HEK293 (cell line): Measurements from ENCODE around the gene STAG3.

Experiments used
- CTCF ChIA-PET: fragments of 350-600 bp; formaldehyde crosslinking; extraction: SDS; loops from one replicate; lab custom pipeline; 2021; ENCODE audit warnings: antibody characterized with exemption; lab: Yijun Ruan, JAX
- POLR2A ChIA-PET: fragments of 300-600 bp; formaldehyde crosslinking; extraction: SDS; loops from one replicate; lab custom pipeline; 2020; ENCODE audit warnings: antibody characterized with exemption, inconsistent platforms; lab: Yijun Ruan, JAX
- H3K27ac ChIP-seq: fragments of 200-500 bp; sonication (Bioruptor generic); 2 replicates; pipeline ENCODE4 v1.5.1; 2014; ENCODE audit warnings: low read depth, low read length, control low read depth, inconsistent platforms; ENCODE audit errors: extremely low read depth
- H3K36me3 ChIP-seq, 2 experiments: fragments of 200-500 bp in 1 of 2; sonication (Bioruptor generic) in 1 of 2; 1 replicate in 1 of 2; 2 replicates in 1 of 2; pipeline ENCODE4 v1.5.1; 2014 to 2017; ENCODE audit warnings: inconsistent platforms in 2 of 2, low read length in 2 of 2; ENCODE audit not compliant: control insufficient read depth in 2 of 2, insufficient read depth in 1 of 2
- H3K4me1 ChIP-seq: fragments of 200-500 bp; sonication (Bioruptor generic); 2 replicates; pipeline ENCODE4 v1.5.1; 2014; ENCODE audit warnings: mild to moderate bottlenecking, low read length, inconsistent platforms; ENCODE audit not compliant: control insufficient read depth, insufficient read depth
- H3K4me3 ChIP-seq: 2 replicates; pipeline ENCODE4 v1.5.1; 2011; ENCODE audit warnings: low read depth, mild to moderate bottlenecking, control low read depth, low read length, moderate library complexity
- H3K9me3 ChIP-seq: fragments of 200-500 bp; sonication (Bioruptor generic); 2 replicates; pipeline ENCODE4 v1.5.1; 2014; ENCODE audit warnings: low read depth, low read length, inconsistent platforms; ENCODE audit not compliant: control insufficient read depth, insufficient read depth
- GFI1B ChIP-seq: fragments of 450-650 bp; formaldehyde crosslinking; IDR thresholded peaks from 2 replicates; pipeline ENCODE4 v1.5.1; 2016; ENCODE audit warnings: missing biosample characterization, missing genetic modification characterization
- KLF1 ChIP-seq: fragments of 450-650 bp; formaldehyde crosslinking; IDR thresholded peaks from 2 replicates; pipeline ENCODE4 v1.5.1; 2016; ENCODE audit warnings: missing biosample characterization, missing genetic modification characterization
- KLF10 ChIP-seq: fragments of 450-650 bp; IDR thresholded peaks from 2 replicates; pipeline ENCODE4 v1.5.1; 2018; ENCODE audit warnings: missing biosample characterization, mild to moderate bottlenecking, missing genetic modification characterization
- KLF7 ChIP-seq: fragments of 450-650 bp; formaldehyde crosslinking; IDR thresholded peaks from 2 replicates; pipeline ENCODE4 v1.5.1; 2016; ENCODE audit warnings: missing biosample characterization, missing genetic modification characterization, borderline replicate concordance
- SCRT2 ChIP-seq: fragments of 450-650 bp; formaldehyde crosslinking; IDR thresholded peaks from 2 replicates; pipeline ENCODE4 v1.5.1; 2016; ENCODE audit warnings: missing biosample characterization, missing genetic modification characterization
- SP7 ChIP-seq: fragments of 450-650 bp; formaldehyde crosslinking; IDR thresholded peaks from 2 replicates; pipeline ENCODE4 v1.5.1; 2016; ENCODE audit warnings: missing biosample characterization, missing genetic modification characterization
- ZBTB21 ChIP-seq: fragments of 450-650 bp; formaldehyde crosslinking; IDR thresholded peaks from 2 replicates; pipeline ENCODE4 v1.5.1; 2017; ENCODE audit warnings: missing biosample characterization, missing genetic modification characterization
- ZBTB7A ChIP-seq: fragments of 450-650 bp; formaldehyde crosslinking; IDR thresholded peaks from 2 replicates; pipeline ENCODE4 v1.5.1; 2016; ENCODE audit warnings: low read depth, missing biosample characterization, missing genetic modification characterization
- ZBTB8A ChIP-seq: fragments of 450-650 bp; formaldehyde crosslinking; IDR thresholded peaks from 2 replicates; pipeline ENCODE4 v1.5.1; 2016; ENCODE audit warnings: missing biosample characterization, missing genetic modification characterization
- ZNF121 ChIP-seq: fragments of 450-650 bp; formaldehyde crosslinking; IDR thresholded peaks from 2 replicates; pipeline ENCODE4 v1.5.1; 2016; ENCODE audit warnings: missing biosample characterization, missing genetic modification characterization
- ZNF2 ChIP-seq: fragments of 450-650 bp; formaldehyde crosslinking; IDR thresholded peaks from 2 replicates; pipeline ENCODE4 v1.5.1; 2016; ENCODE audit warnings: missing biosample characterization, missing genetic modification characterization
- ZNF324 ChIP-seq: fragments of 450-650 bp; formaldehyde crosslinking; IDR thresholded peaks from 2 replicates; pipeline ENCODE4 v1.5.1; 2016; ENCODE audit warnings: missing biosample characterization, missing genetic modification characterization
- ZNF341 ChIP-seq: fragments of 450-650 bp; formaldehyde crosslinking; IDR thresholded peaks from 2 replicates; pipeline ENCODE4; 2016; ENCODE audit warnings: low read depth, missing biosample characterization, missing genetic modification characterization
- ZNF391 ChIP-seq: fragments of 450-650 bp; formaldehyde crosslinking; IDR thresholded peaks from 2 replicates; pipeline ENCODE4 v1.5.1; 2016; ENCODE audit warnings: low read depth, missing biosample characterization, missing genetic modification characterization, borderline replicate concordance
- ZNF394 ChIP-seq: fragments of 450-650 bp; formaldehyde crosslinking; IDR thresholded peaks from 2 replicates; pipeline ENCODE4 v1.5.1; 2016; ENCODE audit warnings: missing biosample characterization, missing genetic modification characterization, mild to moderate bottlenecking, moderate library complexity, borderline replicate concordance
- ZNF664 ChIP-seq: fragments of 450-650 bp; formaldehyde crosslinking; IDR thresholded peaks from 2 replicates; pipeline ENCODE4 v1.5.1; 2016; ENCODE audit warnings: missing biosample characterization, missing genetic modification characterization
- TF ChIP-seq, protein P1 (sequence below): fragments of 450-650 bp; formaldehyde crosslinking; IDR thresholded peaks from 2 replicates; pipeline ENCODE4 v1.5.1; 2017; ENCODE audit warnings: missing biosample characterization, missing genetic modification characterization
- TF ChIP-seq, protein P2 (sequence below): fragments of 450-650 bp; formaldehyde crosslinking; IDR thresholded peaks from 2 replicates; pipeline ENCODE4; 2016; ENCODE audit warnings: missing biosample characterization, missing genetic modification characterization
- TF ChIP-seq, protein P3 (sequence below): fragments of 450-650 bp; formaldehyde crosslinking; IDR thresholded peaks from 2 replicates; pipeline ENCODE4 v1.5.1; 2016; ENCODE audit warnings: missing biosample characterization, missing genetic modification characterization
- TF ChIP-seq, protein P4 (sequence below): fragments of 450-650 bp; formaldehyde crosslinking; conservative IDR thresholded peaks from 2 replicates; pipeline ENCODE4 v1.5.1; 2016; ENCODE audit warnings: low read depth, missing biosample characterization, missing genetic modification characterization
- TF ChIP-seq, protein P5 (sequence below): fragments of 450-650 bp; formaldehyde crosslinking; IDR thresholded peaks from 2 replicates; pipeline ENCODE4 v1.5.1; 2016; ENCODE audit warnings: missing biosample characterization, missing genetic modification characterization
- TF ChIP-seq, protein P6 (sequence below): fragments of 450-650 bp; formaldehyde crosslinking; IDR thresholded peaks from 2 replicates; pipeline ENCODE4 v1.5.1; 2016; ENCODE audit warnings: missing biosample characterization, missing genetic modification characterization

STAG3 gene

DNA sequence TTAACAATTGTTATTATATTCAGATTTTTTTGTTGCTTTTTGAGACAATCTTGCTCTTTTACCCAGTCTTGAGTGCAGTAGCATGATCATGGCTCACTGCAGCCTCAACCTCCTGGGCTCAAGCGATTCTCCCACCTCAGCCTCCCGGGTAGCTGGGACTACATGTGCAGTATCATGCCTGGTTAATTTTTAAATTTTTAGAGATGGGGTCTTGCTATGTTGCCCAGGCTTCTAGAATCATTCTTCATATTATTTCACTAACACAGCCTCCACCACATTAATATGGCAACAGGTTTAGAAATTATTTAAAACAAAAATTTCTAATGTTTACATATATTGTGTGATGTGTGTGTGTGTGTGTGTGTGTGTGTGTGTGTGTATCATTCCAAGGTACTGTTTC, 30.4 kb upstream of the STAG3 start:
- ChIA-PET CTCF (interaction anchor here (0.7 to 3.2 kb wide), 4 partner anchors 12 to 63 kb away, joined by 3 to 11 read pairs (median 3); partner anchors contain the start of gene TRAPPC14), POLR2A (interaction anchor here (1.8 to 3.5 kb wide), 3 partner anchors 11 to 282 kb away, joined by 9 to 38 read pairs (median 13); partner anchors contain the start of genes GAL3ST4, MEPCE, TRAPPC14 and ZCWPW1)
- peaks cover 10% of the 10 kb centered on the region for H3K4me1 ChIP-seq
- peaks cover 11 to 13% of the 10 kb centered on the region in 2 experiments; a peak in 2 of 3 replicates for H3K36me3 ChIP-seq
- no peak overlapping the region for H3K27ac ChIP-seq
- no peaks in the 10 kb centered on the region for H3K9me3 ChIP-seq
- no peak overlapping the region for H3K4me3 ChIP-seq
- TF ChIP-seq SCRT2 (peak; percentile 33; the same call in 1 of the 2 replicates), ZNF121 (tag by site-specific recombination) (peak; percentile 89), ZNF394 (tag by site-specific recombination) (no peak)
- TF ChIP-seq, protein P1, sequence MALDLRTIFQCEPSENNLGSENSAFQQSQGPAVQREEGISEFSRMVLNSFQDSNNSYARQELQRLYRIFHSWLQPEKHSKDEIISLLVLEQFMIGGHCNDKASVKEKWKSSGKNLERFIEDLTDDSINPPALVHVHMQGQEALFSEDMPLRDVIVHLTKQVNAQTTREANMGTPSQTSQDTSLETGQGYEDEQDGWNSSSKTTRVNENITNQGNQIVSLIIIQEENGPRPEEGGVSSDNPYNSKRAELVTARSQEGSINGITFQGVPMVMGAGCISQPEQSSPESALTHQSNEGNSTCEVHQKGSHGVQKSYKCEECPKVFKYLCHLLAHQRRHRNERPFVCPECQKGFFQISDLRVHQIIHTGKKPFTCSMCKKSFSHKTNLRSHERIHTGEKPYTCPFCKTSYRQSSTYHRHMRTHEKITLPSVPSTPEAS: 0 out of 2 replicates have a peak, but pooled peaks have one; percentile 21

DNA sequence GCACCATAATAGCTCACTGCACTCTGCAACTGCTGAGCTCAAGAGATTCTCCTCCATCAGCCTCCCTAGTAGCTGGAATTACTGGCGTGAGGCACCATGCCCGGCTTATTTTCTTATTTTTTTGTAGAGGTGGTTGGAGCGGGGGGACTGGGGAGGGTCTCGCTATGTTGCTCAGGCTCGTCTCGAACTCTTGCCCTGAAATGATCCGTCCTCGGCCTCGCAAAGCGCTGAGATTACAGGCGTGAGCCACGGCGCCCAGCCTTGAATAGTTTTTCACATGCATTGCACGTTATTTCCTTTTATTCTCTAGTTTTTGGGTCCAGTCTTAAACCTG, 29.5 kb upstream of the STAG3 start:
- Histone ChIP-seq H3K4me3 (peak overlapping the region; percentile 20), H3K4me1 (peaks cover 10% of the 10 kb centered on the region), H3K36me3 (peaks cover 15 to 18% of the 10 kb centered on the region in 2 experiments; a peak in 2 of 3 replicates), H3K27ac (peak overlapping the region; percentile 13; the same call in 1 of the 2 replicates), H3K9me3 (no peaks in the 10 kb centered on the region)
- CTCF ChIA-PET: interaction anchor here (0.7 to 1.0 kb wide), 3 partner anchors 11 to 41 kb away, joined by 3 to 7 read pairs (median 3); partner anchors contain the start of gene TRAPPC14
- POLR2A ChIA-PET: interaction anchor here (0.6 to 3.5 kb wide), 23 partner anchors 8 to 281 kb away, joined by 3 to 38 read pairs (median 6); partner anchors contain the start of genes AP4M1, GAL3ST4, GPC2 and MBLAC1
- no peak for TF ChIP-seq ZNF664 (tag by site-specific recombination)
- TF ChIP-seq, protein P2, sequence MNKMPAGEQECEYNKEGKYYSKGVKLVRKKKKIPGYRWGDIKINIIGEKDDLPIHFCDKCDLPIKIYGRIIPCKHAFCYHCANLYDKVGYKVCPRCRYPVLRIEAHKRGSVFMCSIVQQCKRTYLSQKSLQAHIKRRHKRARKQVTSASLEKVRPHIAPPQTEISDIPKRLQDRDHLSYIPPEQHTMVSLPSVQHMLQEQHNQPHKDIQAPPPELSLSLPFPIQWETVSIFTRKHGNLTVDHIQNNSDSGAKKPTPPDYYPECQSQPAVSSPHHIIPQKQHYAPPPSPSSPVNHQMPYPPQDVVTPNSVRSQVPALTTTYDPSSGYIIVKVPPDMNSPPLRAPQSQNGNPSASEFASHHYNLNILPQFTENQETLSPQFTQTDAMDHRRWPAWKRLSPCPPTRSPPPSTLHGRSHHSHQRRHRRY (tag by site-specific recombination): no peak
- TF ChIP-seq ZBTB21: 0 out of 2 replicates have a peak, but pooled peaks have one; percentile 25
- TF ChIP-seq ZNF2: 0 out of 2 replicates have a peak, but pooled peaks have one; percentile 27
- TF ChIP-seq SP7: 0 out of 2 replicates have a peak, but pooled peaks have one; percentile 13
- TF ChIP-seq KLF1: peak; percentile 47; the same call in 1 of the 2 replicates
- TF ChIP-seq, protein P3, sequence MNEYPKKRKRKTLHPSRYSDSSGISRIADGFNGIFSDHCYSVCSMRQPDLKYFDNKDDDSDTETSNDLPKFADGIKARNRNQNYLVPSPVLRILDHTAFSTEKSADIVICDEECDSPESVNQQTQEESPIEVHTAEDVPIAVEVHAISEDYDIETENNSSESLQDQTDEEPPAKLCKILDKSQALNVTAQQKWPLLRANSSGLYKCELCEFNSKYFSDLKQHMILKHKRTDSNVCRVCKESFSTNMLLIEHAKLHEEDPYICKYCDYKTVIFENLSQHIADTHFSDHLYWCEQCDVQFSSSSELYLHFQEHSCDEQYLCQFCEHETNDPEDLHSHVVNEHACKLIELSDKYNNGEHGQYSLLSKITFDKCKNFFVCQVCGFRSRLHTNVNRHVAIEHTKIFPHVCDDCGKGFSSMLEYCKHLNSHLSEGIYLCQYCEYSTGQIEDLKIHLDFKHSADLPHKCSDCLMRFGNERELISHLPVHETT (tag by site-specific recombination): 0 out of 2 replicates have a peak, but pooled peaks have one; percentile 20
- no peak for TF ChIP-seq ZNF324
- TF ChIP-seq KLF7 (tag by site-specific recombination): peak; percentile 44; the same call in 1 of the 2 replicates
- TF ChIP-seq, protein P4, sequence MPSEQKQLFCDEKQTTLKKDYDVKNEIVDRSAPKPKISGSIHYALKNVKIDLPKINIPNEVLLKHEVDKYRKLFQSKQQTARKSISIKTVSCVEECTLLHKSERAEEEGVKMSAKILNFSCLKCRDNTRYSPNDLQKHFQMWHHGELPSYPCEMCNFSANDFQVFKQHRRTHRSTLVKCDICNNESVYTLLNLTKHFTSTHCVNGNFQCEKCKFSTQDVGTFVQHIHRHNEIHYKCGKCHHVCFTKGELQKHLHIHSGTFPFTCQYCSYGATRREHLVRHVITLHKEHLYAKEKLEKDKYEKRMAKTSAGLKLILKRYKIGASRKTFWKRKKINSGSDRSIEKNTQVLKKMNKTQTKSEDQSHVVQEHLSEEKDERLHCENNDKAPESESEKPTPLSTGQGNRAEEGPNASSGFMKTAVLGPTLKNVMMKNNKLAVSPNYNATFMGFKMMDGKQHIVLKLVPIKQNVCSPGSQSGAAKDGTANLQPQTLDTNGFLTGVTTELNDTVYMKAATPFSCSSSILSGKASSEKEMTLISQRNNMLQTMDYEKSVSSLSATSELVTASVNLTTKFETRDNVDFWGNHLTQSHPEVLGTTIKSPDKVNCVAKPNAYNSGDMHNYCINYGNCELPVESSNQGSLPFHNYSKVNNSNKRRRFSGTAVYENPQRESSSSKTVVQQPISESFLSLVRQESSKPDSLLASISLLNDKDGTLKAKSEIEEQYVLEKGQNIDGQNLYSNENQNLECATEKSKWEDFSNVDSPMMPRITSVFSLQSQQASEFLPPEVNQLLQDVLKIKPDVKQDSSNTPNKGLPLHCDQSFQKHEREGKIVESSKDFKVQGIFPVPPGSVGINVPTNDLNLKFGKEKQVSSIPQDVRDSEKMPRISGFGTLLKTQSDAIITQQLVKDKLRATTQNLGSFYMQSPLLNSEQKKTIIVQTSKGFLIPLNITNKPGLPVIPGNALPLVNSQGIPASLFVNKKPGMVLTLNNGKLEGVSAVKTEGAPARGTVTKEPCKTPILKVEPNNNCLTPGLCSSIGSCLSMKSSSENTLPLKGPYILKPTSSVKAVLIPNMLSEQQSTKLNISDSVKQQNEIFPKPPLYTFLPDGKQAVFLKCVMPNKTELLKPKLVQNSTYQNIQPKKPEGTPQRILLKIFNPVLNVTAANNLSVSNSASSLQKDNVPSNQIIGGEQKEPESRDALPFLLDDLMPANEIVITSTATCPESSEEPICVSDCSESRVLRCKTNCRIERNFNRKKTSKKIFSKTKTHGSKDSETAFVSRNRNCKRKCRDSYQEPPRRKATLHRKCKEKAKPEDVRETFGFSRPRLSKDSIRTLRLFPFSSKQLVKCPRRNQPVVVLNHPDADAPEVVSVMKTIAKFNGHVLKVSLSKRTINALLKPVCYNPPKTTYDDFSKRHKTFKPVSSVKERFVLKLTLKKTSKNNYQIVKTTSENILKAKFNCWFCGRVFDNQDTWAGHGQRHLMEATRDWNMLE (tag by site-specific recombination): 0 out of 2 replicates have a peak, but pooled peaks have one; percentile 16
- TF ChIP-seq GFI1B: peak; percentile 53; the same call in 1 of the 2 replicates
- TF ChIP-seq, protein P5, sequence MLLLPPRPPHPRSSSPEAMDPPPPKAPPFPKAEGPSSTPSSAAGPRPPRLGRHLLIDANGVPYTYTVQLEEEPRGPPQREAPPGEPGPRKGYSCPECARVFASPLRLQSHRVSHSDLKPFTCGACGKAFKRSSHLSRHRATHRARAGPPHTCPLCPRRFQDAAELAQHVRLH (tag by site-specific recombination): 0 out of 2 replicates have a peak, but pooled peaks have one; percentile 8
- no peak for TF ChIP-seq ZNF341 (tag by site-specific recombination)
- TF ChIP-seq, protein P6, sequence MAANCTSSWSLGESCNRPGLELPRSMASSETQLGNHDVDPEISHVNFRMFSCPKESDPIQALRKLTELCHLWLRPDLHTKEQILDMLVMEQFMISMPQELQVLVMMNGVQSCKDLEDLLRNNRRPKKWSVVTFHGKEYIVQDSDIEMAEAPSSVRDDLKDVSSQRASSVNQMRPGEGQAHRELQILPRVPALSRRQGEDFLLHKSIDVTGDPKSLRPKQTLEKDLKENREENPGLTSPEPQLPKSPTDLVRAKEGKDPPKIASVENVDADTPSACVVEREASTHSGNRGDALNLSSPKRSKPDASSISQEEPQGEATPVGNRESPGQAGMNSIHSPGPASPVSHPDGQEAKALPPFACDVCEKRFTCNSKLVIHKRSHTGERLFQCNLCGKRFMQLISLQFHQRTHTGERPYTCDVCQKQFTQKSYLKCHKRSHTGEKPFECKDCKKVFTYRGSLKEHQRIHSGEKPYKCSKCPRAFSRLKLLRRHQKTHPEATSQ (tag by site-specific recombination): 0 out of 2 replicates have a peak, but pooled peaks have one; percentile 50
- peak; percentile 71; the same call in 1 of the 2 replicates for TF ChIP-seq ZNF391
- 0 out of 2 replicates have a peak, but pooled peaks have one; percentile 35 for TF ChIP-seq ZBTB8A (tag by site-specific recombination)
- peak; percentile 30; the same call in 1 of the 2 replicates for TF ChIP-seq KLF10 (tag by site-specific recombination)
- TF ChIP-seq ZBTB7A (tag by site-specific recombination): 0 out of 2 replicates have a peak, but pooled peaks have one; percentile 19
- TF ChIP-seq ZNF121 (tag by site-specific recombination): 0 out of 2 replicates have a peak, but pooled peaks have one; percentile 20
